Stimulated activated CD8-positive, alpha-beta memory T cell treated with anti-CD3 and anti-CD28 coated beads, Interleukin-12 subunit alpha, Interleukin-12 subunit beta, amount 100 ng/mL, for 1 hour (primary cell): ENCODE data around the gene PNISR.
"Not testable (repeated sequence)": the region's sequence is repeated elsewhere in the genome, so short reads cannot be mapped to it uniquely, and the experiment has no call there.

Experiments used
- DNase-seq: peaks from one replicate; pipeline ENCODE4 v3.0.0-alpha.2; 2020; ENCODE audit warnings: low read depth

PNISR gene, protein sequence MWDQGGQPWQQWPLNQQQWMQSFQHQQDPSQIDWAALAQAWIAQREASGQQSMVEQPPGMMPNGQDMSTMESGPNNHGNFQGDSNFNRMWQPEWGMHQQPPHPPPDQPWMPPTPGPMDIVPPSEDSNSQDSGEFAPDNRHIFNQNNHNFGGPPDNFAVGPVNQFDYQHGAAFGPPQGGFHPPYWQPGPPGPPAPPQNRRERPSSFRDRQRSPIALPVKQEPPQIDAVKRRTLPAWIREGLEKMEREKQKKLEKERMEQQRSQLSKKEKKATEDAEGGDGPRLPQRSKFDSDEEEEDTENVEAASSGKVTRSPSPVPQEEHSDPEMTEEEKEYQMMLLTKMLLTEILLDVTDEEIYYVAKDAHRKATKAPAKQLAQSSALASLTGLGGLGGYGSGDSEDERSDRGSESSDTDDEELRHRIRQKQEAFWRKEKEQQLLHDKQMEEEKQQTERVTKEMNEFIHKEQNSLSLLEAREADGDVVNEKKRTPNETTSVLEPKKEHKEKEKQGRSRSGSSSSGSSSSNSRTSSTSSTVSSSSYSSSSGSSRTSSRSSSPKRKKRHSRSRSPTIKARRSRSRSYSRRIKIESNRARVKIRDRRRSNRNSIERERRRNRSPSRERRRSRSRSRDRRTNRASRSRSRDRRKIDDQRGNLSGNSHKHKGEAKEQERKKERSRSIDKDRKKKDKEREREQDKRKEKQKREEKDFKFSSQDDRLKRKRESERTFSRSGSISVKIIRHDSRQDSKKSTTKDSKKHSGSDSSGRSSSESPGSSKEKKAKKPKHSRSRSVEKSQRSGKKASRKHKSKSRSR

GRCh38 chr6:99424761-99425646 is at the start of gene PNISR:
Gene PNISR, minus strand, starts transcription at chr6:99425308. Its CDS starts 10,649 bp downstream, at chr6:99414659.
- peak; percentile 82 for DNase-seq

DNA sequence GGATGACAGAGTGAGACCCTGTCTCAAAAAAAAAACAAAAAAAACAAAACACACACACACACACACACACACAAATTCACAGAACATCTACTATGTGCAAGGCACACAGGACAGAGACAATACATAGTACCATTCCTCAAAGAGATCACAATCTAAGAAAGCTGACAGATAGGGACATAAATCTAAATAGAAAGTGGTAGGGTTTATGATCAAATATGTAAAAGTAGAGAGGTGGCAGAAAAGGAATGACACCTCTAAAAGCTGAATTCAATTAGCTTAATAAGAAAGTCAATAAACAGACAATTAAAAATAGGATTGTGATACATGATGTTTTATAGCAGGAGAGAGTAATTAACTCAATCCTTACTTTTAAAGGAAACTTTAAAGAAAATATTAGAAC is 48.6 kb upstream of the PNISR start:
- no peak for DNase-seq

- DNase-seq: no peak
These were observed 46.5 kb upstream of the PNISR start for GRCh38 chr6:99471638-99472037.

DNA sequence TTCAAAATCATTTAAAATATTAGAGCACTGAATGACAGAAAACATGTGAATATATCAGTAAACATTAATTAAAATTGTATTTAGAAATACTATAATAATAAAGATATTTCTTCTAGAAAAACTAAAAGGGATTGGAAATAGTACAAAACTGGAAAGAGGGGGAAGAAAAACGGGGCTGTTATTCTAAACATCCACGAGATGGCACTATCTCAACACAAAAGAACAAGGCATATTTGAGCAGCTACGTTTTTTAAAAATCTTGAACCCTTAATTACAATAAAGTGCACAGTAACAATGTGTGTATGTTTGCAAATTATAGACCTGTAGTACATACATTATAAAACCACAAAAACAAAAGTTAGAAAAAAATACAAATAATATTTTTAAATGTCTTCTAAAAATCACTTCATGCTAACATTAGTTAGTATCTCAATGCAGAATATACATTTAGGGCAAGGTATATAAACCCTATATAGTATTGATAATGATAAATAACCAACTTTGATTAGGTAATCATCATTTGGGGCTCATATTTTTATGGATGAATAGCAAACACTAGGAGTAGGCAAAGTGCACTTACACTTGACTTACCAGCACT is 42.5 kb upstream of the PNISR start:
- no peak for DNase-seq

DNA sequence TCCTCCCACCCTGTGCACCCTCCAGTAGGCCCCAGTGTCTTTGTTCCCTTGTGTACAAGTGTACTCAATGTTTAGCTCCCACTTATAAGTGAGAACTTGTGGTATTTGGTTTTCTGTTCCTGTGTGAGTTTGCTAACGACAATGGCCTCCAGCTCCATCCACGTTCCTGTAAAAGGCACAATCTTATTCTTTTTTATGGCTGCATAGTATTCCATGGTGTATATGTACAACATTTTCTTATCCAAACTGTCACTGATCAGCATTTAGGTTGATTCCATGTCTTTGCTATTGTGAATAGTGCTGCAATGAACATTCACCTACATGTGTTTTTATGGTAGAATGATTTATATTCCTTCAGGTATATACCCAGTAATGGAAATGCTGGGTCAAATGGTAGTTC is 34.0 kb upstream of the PNISR start:
- not testable (repeated sequence) for DNase-seq

DNA sequence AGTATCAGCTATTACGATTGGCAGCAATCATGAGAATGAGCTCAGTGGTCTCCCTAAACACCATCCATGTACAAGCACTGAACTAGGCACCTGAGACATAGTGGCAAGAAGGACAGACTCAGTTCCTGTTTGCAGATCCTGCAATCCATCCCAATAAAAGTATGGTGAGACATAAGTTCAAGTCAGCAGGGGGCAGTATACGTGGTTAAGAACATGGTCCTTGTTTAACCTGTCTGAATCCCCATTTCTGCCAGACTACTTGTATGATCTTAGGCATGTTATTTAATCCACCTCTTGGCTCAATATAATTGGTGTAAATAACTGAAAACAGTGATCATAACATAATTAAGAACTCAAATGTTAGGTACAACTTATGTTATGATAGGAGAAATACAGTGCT is 33.2 kb upstream of the PNISR start:
- DNase-seq: no peak

- no peak for DNase-seq
These were observed 21.0 kb upstream of the PNISR start for GRCh38 chr6:99446076-99446475.

GRCh38 chr6:99434702-99435530 is 9.8 kb upstream of the PNISR start:
- no peak for DNase-seq

DNA sequence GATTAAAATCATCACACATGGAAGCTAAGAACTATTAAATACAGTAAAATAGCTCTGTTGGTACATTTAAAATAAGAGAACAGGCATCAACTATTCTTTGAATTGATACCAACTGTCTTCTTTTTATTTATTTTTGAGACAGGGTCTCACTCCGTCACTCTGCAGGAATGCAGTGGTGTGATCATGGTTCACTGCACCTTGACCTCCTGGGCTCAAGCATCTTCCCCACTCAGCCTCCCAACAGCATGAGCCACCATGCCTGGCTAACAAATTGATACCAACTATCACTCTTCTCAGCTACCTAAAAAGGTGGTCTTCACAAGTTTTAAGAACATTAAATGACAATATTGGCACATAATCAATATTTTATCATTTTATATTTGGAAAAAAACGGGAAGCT is 7.8 kb upstream of the PNISR start:
- no peak for DNase-seq

- DNase-seq: no peak
These were observed 6.8 kb upstream of the PNISR start for GRCh38 chr6:99431901-99432300.

DNA sequence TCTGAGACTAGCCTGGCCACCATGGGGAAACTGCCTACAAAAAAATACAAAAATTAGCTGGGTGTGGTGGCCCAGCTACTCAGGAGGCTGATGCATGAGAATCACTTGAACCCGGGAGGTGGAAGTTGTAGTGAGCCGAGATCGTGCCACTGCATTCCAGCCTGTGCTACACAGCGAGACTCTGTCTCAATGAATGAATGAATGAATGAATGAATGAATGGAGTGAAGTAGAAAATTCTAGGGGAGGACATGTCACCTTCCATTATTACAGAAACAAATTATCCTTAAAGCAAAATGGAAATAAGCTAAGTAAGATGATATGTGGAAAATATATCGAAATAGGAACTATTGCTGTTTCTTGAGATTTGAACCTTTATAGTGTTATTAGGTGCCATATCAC is 2.9 kb upstream of the PNISR start:
- DNase-seq: no peak

DNA sequence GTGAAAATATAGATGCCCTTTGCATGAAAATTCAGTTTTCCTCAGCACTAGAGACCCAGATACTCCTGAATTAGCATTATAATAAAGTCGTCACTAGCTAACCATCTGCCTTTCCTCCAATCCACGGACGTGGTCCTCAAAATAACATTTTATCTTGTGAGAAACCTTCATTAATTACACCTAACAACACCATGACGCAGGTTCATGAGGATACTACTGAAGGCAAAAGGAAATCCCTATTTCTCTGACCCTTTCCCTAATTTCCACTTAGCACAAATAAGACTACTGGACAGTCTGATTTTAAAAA is 1.3 kb upstream of the PNISR start:
- no peak for DNase-seq

DNA sequence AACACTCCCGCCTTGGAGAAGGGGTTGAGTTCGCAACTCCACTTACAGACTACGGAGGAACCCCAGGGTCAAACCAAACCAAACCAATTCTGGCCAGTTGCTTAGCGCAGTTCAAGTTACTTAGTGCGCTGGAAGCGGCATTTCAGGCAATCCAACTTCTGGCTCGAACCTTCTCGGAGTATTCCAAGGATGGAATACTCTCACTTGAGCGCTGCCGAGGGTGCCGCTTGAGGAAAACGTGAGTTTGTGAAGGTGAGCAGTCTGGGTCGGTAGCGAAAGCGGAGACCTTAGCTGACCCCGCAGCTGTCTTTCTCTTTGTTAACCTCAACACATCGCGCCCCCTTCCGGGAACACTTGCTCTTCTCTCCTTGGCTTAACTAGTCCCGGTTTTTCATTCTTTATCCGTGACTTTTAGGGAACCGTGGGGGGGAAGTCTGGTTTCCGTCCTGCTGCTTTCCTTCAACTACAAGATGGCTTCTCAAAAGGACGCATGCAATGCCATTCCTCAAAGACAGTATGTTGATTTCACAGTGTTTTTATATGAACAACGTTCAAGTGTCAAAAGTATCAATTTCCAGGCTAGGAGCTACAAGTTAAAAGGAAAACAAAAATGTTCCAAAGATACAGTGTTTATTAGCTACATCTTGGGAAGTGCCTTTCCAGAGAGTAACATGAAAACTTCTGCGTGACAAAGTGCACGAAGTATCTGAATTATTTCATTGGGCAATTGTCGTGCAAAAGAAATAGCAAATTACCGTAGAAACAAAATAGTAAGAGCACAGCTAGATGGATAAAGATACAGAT is 741 bp upstream of the PNISR start:
- peak; percentile 39 for DNase-seq

GRCh38 chr6:99424022-99424421 is 1.1 kb downstream of the PNISR start:
- no peak for DNase-seq

GRCh38 chr6:99422912-99423311 is 2.2 kb downstream of the PNISR start:
- DNase-seq: no peak

GRCh38 chr6:99416892-99417767 is 8.0 kb downstream of the PNISR start:
- DNase-seq: no peak

DNA sequence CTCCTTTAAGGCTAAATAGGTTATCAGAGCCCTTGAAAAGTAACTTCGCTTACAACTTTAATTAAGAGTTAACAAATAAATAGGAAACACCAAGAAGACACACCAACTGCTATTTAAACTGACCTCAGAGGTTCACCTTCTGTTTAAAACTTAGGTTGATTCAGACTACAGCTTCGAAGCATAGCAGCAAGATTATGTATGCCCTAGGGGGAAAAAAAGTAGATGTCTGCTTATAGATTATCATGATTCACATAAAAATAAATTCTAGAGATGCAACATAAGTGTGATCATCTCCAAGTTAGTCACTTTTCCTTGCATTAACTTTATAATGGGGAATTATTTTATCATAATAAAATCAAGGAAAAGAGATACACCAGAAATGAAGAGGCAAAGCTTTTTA is 8.9 kb downstream of the PNISR start:
- DNase-seq: no peak

- no peak for DNase-seq
These were observed 9.7 kb downstream of the PNISR start for GRCh38 chr6:99415446-99415845.

- DNase-seq: no peak
These were observed 13.0 kb downstream of the PNISR start for GRCh38 chr6:99412065-99412464.
